AG04450 (cell line): ENCODE data around the gene ARG2. TPM values are rescaled to one million over a fixed set of nuclear protein-coding genes. Genes with fewer than 3 reads are reported as not detected.

Experiments used
- CTCF ChIA-PET: fragments of 300-600, 350-600 bp; formaldehyde crosslinking; extraction: SDS; loops from one replicate; lab custom pipeline; 2022; ENCODE audit warnings: antibody characterized with exemption, inconsistent platforms; lab: Charles Lee
- POLR2A ChIA-PET: fragments of 350-600 bp; formaldehyde crosslinking; extraction: SDS; loops from one replicate; lab custom pipeline; 2021; ENCODE audit warnings: antibody characterized with exemption, inconsistent platforms; lab: Yijun Ruan, JAX
- DNase-seq: peaks from one replicate; pipeline ENCODE4 v3.0.0-alpha.2; 2011; ENCODE audit warnings: low read depth, low spot score
- H3K27ac ChIP-seq: one replicate; pipeline ENCODE4 v1.5.1; 2012; ENCODE audit warnings: low read depth, low read length, control low read depth
- H3K27me3 ChIP-seq: one replicate; pipeline ENCODE4 v1.6.0; 2012; ENCODE audit warnings: low read length; ENCODE audit not compliant: control insufficient read depth, insufficient read depth
- H3K4me3 ChIP-seq: 2 replicates; pipeline ENCODE4 v1.5.1; 2011; ENCODE audit warnings: mild to moderate bottlenecking, low read depth, low read length, control low read depth
- H3K9me3 ChIP-seq: 2 replicates; pipeline ENCODE4 v1.5.1; 2012; ENCODE audit warnings: low read length; ENCODE audit not compliant: control insufficient read depth, insufficient read depth
- polyA plus RNA-seq: library from polyadenylated mRNA; depleted of rRNA; stranded (reverse); fragments of >200 nt; gene quantifications from 2 replicates; pipeline ENCODE4 v1.2.3, GENCODE V29; 2011
- TF ChIP-seq, protein P1 (sequence below): IDR thresholded peaks from 2 replicates; pipeline ENCODE4 v1.5.1; 2011; ENCODE audit warnings: low read depth, low read length, control low read depth, inconsistent platforms

ARG2 gene
- polyA plus RNA-seq, 1 experiment = 2.6 TPM

- H3K27ac ChIP-seq = no peak overlapping the region
- CTCF ChIA-PET = interaction anchor here (1.7 kb wide), 1 partner anchor 23 kb away, joined by 6 read pairs; no protein-coding TSS in a partner anchor
- POLR2A ChIA-PET = no interaction called here
- no peaks in the 10 kb centered on the region for H3K27me3 ChIP-seq
- no peak for DNase-seq
- no peak overlapping the region for H3K4me3 ChIP-seq
- H3K9me3 ChIP-seq = no peaks in the 10 kb centered on the region
- TF ChIP-seq, protein P1, sequence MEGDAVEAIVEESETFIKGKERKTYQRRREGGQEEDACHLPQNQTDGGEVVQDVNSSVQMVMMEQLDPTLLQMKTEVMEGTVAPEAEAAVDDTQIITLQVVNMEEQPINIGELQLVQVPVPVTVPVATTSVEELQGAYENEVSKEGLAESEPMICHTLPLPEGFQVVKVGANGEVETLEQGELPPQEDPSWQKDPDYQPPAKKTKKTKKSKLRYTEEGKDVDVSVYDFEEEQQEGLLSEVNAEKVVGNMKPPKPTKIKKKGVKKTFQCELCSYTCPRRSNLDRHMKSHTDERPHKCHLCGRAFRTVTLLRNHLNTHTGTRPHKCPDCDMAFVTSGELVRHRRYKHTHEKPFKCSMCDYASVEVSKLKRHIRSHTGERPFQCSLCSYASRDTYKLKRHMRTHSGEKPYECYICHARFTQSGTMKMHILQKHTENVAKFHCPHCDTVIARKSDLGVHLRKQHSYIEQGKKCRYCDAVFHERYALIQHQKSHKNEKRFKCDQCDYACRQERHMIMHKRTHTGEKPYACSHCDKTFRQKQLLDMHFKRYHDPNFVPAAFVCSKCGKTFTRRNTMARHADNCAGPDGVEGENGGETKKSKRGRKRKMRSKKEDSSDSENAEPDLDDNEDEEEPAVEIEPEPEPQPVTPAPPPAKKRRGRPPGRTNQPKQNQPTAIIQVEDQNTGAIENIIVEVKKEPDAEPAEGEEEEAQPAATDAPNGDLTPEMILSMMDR = no peak
These were observed 21.8 kb downstream of the ARG2 start for GRCh38 chr14:67641480-67641879.

GRCh38 chr14:67641902-67642749 is 22.4 kb downstream of the ARG2 start:
- H3K27ac ChIP-seq = no peak overlapping the region
- H3K27me3 ChIP-seq = no peaks in the 10 kb centered on the region
- no peak for DNase-seq
- no peak overlapping the region for H3K4me3 ChIP-seq
- ChIA-PET POLR2A (no interaction called here), CTCF (interaction anchor here (1.7 kb wide), 1 partner anchor 24 kb away, joined by 6 read pairs; no protein-coding TSS in a partner anchor)
- TF ChIP-seq, protein P1 = no peak
- no peaks in the 10 kb centered on the region for H3K9me3 ChIP-seq

GRCh38 chr14:67643713-67644112 is 24.0 kb downstream of the ARG2 start:
- POLR2A ChIA-PET = interaction anchor here (0.5 kb wide), 1 partner anchor 115 kb away, joined by 4 read pairs; no protein-coding TSS in a partner anchor
- no peak overlapping the region for H3K27ac ChIP-seq
- no peaks in the 10 kb centered on the region for H3K27me3 ChIP-seq

GRCh38 chr14:67644428-67644827 is 24.7 kb downstream of the ARG2 start:
- ChIA-PET CTCF (interaction anchor here (0.6 to 2.0 kb wide), 6 partner anchors 24 to 285 kb away, joined by 3 to 6 read pairs (median 4); partner anchors contain the start of genes ATP6V1D and PIGH), POLR2A (no interaction called here)
- Histone ChIP-seq H3K27ac (no peak overlapping the region), H3K9me3 (no peaks in the 10 kb centered on the region), H3K4me3 (no peak overlapping the region), H3K27me3 (no peaks in the 10 kb centered on the region)
- no peak for DNase-seq
- TF ChIP-seq, protein P1 = no peak

More at GRCh38 chr14:67643713-67644112, 24.0 kb downstream of the ARG2 start:
- Histone ChIP-seq H3K4me3 (no peak overlapping the region), H3K9me3 (no peaks in the 10 kb centered on the region)
- no peak for DNase-seq
- TF ChIP-seq, protein P1 = no peak
- CTCF ChIA-PET = interaction anchor here (1.0 to 2.0 kb wide), 5 partner anchors 23 to 61 kb away, joined by 3 to 6 read pairs (median 5); partner anchors contain the start of gene PIGH

GRCh38 chr14:67645414-67645813 is 25.7 kb downstream of the ARG2 start:
- TF ChIP-seq, protein P1 = no peak
- Histone ChIP-seq H3K4me3 (no peak overlapping the region), H3K9me3 (no peaks in the 10 kb centered on the region), H3K27ac (no peak overlapping the region), H3K27me3 (no peaks in the 10 kb centered on the region)
- ChIA-PET POLR2A (no interaction called here), CTCF (interaction anchor here (2.0 kb wide), 1 partner anchor 61 kb away, joined by 6 read pairs; no protein-coding TSS in a partner anchor)
- DNase-seq = no peak
